IPS-18a (cell line): ENCODE data around the gene LXN.

Experiments used
- H3K27ac ChIP-seq: one replicate; pipeline ENCODE4 v1.5.1; 2013; ENCODE audit warnings: low read length
- H3K27me3 ChIP-seq: one replicate; pipeline ENCODE4 v1.6.1; 2013; ENCODE audit warnings: mild to moderate bottlenecking, low read length; ENCODE audit not compliant: control insufficient read depth, insufficient read depth
- H3K36me3 ChIP-seq: one replicate; pipeline ENCODE4 v1.6.1; 2013; ENCODE audit warnings: low read depth, low read length; ENCODE audit not compliant: control insufficient read depth
- H3K4me1 ChIP-seq: one replicate; pipeline ENCODE4 v1.6.1; 2013; ENCODE audit warnings: low read depth, low read length; ENCODE audit not compliant: control insufficient read depth
- H3K4me3 ChIP-seq: one replicate; pipeline ENCODE4 v1.5.1; 2013; ENCODE audit warnings: low read length
- H3K9ac ChIP-seq: one replicate; pipeline ENCODE4 v1.6.1; 2013; ENCODE audit warnings: mild to moderate bottlenecking, low read length, moderate library complexity
- H3K9me3 ChIP-seq: one replicate; pipeline ENCODE4 v1.6.1; 2013; ENCODE audit warnings: low read depth, low read length; ENCODE audit not compliant: control insufficient read depth

Gene LXN

DNA sequence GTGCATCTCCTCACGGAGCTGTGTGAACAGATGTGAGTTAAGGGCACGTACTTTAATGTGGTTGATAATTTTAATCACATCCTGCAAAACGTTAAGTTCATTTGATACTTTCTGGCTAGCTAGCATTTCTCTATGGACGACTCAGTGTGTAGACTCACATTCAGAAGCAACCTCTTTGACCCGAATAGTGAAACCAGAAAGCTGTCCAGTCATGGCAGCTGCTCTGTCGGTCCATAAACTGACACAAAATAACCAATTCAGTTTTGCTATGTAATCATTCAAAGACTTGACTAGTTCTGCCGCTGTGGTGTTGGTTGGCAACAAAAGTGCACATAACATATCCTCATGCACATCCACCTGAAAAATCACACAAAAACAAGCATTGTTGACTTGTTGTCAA is 31.8 kb downstream of the LXN start:
- Histone ChIP-seq H3K36me3 (no peaks in the 10 kb centered on the region), H3K27me3 (no peaks in the 10 kb centered on the region), H3K4me3 (no peak overlapping the region), H3K9me3 (no peaks in the 10 kb centered on the region), H3K9ac (no peak overlapping the region), H3K4me1 (peaks cover 3% of the 10 kb centered on the region), H3K27ac (no peak overlapping the region)

DNA sequence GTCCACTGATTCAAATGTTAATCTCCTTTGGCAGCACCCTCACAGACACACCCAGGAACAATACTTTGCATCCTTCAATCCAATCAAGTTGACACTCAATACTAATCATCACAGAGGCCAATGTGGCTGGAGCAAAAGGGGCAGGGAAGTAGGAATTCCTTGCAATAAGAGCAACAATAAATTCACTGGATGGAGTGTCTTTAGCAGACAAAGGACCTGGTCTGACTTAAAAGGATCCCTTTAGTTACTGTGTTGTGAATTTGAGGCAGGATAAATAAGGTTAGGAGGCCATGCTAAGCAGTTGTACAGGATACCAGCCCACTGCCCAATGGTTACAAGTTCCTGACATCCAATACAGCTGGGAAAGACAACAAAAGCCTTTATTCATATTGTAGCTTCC is 40.5 kb downstream of the LXN start:
- Histone ChIP-seq H3K9ac (no peak overlapping the region), H3K36me3 (no peaks in the 10 kb centered on the region), H3K27ac (no peak overlapping the region), H3K9me3 (peaks cover 5% of the 10 kb centered on the region), H3K27me3 (no peaks in the 10 kb centered on the region), H3K4me3 (no peak overlapping the region), H3K4me1 (peaks cover 6% of the 10 kb centered on the region)

GRCh38 chr3:158625881-158626280 is 46.6 kb downstream of the LXN start:
- H3K4me1 ChIP-seq = no peaks in the 10 kb centered on the region
- H3K4me3 ChIP-seq = no peak overlapping the region
- H3K9ac ChIP-seq = no peak overlapping the region
- no peak overlapping the region for H3K27ac ChIP-seq
- H3K9me3 ChIP-seq = no peaks in the 10 kb centered on the region
- H3K36me3 ChIP-seq = no peaks in the 10 kb centered on the region
- no peaks in the 10 kb centered on the region for H3K27me3 ChIP-seq

- H3K36me3 ChIP-seq = no peaks in the 10 kb centered on the region
- no peak overlapping the region for H3K4me3 ChIP-seq
- H3K27ac ChIP-seq = no peak overlapping the region
- H3K9ac ChIP-seq = no peak overlapping the region
- peaks cover 21% of the 10 kb centered on the region for H3K9me3 ChIP-seq
- no peaks in the 10 kb centered on the region for H3K27me3 ChIP-seq
- no peaks in the 10 kb centered on the region for H3K4me1 ChIP-seq
Observed at GRCh38 chr3:158617982-158618875, 54.2 kb downstream of the LXN start.
